IMR-90 (cell line): ENCODE measurements around the gene ARMC10.

Experiments
- CTCF ChIP-seq: conservative IDR thresholded peaks from 2 replicates; pipeline ENCODE4 v1.5.1; 2012; ENCODE audit warnings: mild to moderate bottlenecking, low read depth, low read length, improper control_type of control experiment
- POLR2A ChIP-seq: IDR thresholded peaks from 2 replicates; pipeline ENCODE4 v1.6.1; 2012; ENCODE audit warnings: mild to moderate bottlenecking, low read depth, low read length
- SMC3 ChIP-seq: fragments of 150-350 bp; IDR thresholded peaks from 2 replicates; pipeline ENCODE4 v1.6.1; 2016; ENCODE audit warnings: low read depth, mild to moderate bottlenecking, antibody characterized with exemption, low read length, moderate library complexity

- no peak for TF ChIP-seq CTCF
- TF ChIP-seq POLR2A = no peak
- TF ChIP-seq SMC3 = no peak
These were observed 4.9 kb downstream of the ARMC10 start for GRCh38 chr7:103079836-103080235.
